DMS53 treated with DMSO at 0.1 percent for 48 hours (cell line): ENCODE data around the gene PSMB1.
"Not testable (repeated sequence)": the region's sequence is repeated elsewhere in the genome, so short reads cannot be mapped to it uniquely, and the experiment has no call there.

Experiments used
- DNase-seq: peaks from one replicate; lab custom pipeline; 2025; ENCODE audit not compliant: unreplicated experiment; lab: John Stamatoyannopoulos, UW

PSMB1 gene

GRCh38 chr6:170504479-170504878 is 48.6 kb downstream of the PSMB1 start:
- peak; percentile 23 for DNase-seq

GRCh38 chr6:170503414-170503761 is 49.7 kb downstream of the PSMB1 start:
- no peak for DNase-seq

DNA sequence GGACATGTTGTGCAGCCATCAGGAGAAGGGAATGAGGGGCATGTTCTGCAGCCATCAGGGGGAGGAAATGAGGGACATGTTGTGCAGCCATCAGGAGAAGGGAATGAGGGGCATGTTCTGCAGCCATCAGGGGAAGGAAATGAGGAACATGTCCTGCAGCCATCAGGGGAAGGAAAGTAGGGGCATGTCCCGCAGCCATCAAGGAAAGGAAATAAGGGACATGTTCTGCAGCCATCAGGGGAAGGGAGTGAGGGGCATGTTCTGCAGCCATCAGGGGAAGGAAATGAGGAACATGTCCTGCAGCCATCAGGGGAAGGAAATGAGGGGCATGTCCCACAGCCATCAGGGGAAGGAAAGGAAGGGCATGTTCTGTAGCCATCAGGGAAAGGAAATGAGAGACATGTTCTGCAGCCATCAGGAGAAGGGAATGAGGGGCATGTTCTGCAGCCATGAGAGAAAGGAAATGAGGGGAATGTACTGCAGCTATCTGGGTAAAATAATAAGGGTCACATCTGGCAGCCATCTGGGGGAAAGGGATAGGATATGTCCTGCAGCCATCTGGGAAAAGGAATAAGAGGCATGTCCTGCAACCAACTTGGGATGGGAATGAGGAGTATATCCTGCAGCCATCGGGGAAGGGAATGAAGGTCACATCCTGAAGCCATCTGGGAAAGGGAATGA is 50.2 kb downstream of the PSMB1 start:
- DNase-seq = not testable (repeated sequence)

GRCh38 chr6:170502268-170502667 is 50.8 kb downstream of the PSMB1 start:
- DNase-seq = not testable (repeated sequence)

GRCh38 chr6:170500955-170501590 is 52.0 kb downstream of the PSMB1 start:
- DNase-seq = no peak

GRCh38 chr6:170497841-170498301 is 55.2 kb downstream of the PSMB1 start:
- DNase-seq = no peak

DNA sequence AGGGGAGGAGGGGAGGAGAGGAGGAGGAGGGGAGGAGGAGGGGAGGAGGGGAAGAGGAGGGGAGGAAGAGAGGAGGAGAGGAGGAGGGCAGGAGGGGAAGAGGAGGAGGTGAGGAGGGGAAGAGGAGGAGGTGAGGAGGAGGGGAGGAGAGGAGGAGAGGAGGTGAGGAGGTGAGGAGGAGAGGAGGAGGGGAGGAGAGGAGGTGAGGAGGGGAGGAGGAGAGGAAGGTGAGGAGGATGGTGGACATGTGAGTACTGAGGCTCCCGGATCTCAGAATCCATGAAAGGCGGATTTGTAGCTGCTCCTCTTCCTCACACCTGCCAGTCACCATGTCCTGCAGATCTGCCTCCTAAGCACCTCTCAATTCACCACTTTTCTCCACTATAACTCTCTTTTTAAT is 59.8 kb downstream of the PSMB1 start:
- DNase-seq = no peak

GRCh38 chr6:170490259-170490658 is 62.8 kb downstream of the PSMB1 start:
- no peak for DNase-seq

- no peak for DNase-seq
Measured at GRCh38 chr6:170489836-170490235, 63.3 kb downstream of the PSMB1 start.

DNA sequence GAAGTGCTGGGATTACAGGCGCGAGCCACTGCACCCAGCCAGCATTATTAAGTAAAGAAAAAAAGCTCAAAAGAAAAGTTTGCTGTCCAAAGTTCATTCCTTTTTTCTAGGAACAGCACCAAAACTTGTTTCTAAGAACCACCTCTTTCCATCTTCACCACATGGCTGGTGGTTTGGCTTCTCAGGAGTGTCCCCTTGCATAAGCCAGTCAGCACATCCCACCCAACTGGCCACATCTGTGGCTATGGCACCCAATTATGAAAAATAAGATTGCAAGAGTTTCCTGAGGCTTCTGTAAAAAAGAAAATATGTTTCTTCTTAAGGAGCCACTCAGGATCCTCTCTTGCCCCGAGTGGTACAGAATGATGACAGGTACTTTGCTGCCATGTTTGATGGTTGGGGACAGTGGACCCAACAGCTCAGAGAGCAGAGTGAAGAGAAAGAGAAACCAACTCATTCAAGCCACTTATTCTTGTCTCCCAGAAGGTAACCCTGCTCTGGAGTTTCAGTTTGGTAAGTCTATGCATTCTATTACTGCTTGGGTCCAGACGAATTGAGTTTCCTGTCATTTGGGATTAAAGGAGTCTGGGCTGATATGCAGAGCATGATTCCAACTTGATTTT is 65.3 kb downstream of the PSMB1 start:
- DNase-seq = no peak

DNA sequence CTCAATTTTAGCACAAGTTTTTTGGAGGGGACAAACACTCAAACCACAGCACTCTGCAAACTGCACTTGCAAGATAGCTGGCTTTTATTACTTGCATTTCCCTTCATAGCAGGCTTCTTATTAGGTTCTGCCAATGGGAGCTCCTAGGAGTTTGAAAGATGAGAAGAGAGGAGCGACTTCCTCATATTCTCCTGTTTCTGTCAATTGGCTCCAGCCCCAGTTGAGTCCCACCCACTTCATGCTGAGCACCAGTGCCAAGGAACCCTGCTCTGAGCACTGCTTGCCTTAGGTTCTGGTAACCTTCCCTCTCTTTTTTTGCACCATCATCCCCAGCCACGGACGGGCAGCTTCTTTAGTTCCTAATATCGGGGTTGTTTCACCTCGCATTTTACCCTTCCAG is 67.9 kb downstream of the PSMB1 start:
- no peak for DNase-seq
